HG03103 (cell line): Measurements from ENCODE around the gene TRIM49B.
"Not testable (repeated sequence)": the region's sequence is repeated elsewhere in the genome, so short reads cannot be mapped to it uniquely, and the experiment has no call there.

Experiments
- ATAC-seq: cut with Tn5 transposase; IDR thresholded peaks from one replicate; pipeline ENCODE4 v1.9.1; 2021; ENCODE audit warnings: low read depth; ENCODE audit not compliant: unreplicated experiment

Gene TRIM49B, protein sequence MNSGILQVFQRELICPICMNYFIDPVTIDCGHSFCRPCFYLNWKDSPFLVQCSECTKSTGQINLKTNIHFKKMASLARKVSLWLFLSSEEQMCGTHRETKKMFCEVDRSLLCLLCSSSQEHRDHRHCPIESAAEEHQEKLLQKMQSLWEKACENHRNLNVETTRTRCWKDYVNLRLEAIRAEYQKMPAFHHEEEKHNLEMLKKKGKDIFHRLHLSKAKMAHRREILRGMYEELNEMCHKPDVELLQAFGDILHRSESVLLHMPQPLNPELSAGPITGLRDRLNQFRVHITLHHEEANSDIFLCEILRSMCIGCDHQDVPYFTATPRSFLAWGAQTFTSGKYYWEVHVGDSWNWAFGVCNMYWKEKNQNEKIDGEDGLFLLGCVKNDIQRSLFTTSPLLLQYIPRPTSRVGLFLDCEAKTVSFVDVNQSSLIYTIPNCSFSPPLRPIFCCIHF

DNA sequence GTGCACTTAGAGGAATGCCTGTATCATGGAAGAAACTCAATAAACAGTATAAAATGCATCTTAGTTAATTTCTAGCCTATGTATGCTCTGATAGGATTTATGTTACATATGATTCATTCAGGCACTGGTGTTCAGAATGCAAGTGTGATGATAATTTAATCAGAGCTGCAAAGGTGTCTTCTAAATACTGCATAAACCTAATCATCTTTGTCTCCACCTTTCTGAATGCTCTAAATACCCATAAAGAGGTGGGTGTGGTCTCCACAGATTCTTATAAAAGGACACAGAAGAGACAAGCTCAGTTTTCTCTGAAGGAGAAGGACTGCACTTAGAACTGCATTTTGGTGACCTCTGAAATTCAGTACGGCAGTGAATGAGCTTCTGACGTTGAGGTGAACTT is at the start of gene TRIM49B:
Gene TRIM49B, plus strand, starts transcription at position 301 of the 400 bp plus-strand sequence. CDS start 2,777 bp downstream, outside the sequence.
- ATAC-seq = not testable (repeated sequence)

DNA sequence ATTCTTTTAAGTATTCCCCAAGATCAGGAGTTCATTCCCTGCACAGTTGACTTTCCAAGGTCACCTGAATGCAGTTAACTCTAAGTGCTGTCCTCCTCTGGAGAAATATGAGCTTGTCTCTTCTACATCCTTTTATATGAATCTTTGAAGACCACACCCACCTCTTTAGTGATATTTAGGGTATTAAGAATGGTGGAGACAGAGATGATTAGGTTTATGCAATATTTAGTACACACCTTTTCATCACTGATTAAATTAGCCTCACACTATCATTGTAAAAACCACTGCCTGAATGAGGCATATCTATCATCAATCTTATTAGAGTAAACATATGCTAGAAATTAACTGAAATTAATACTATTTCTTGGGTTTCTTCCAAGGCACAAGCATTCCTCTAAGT is 44.8 kb upstream of the TRIM49B start, which contains the start of gene TRIM51G:
Gene TRIM51G, minus strand, starts transcription at position 101 of the 400 bp plus-strand sequence. CDS start 2,190 bp downstream, outside the sequence.
- not testable (repeated sequence) for ATAC-seq

DNA sequence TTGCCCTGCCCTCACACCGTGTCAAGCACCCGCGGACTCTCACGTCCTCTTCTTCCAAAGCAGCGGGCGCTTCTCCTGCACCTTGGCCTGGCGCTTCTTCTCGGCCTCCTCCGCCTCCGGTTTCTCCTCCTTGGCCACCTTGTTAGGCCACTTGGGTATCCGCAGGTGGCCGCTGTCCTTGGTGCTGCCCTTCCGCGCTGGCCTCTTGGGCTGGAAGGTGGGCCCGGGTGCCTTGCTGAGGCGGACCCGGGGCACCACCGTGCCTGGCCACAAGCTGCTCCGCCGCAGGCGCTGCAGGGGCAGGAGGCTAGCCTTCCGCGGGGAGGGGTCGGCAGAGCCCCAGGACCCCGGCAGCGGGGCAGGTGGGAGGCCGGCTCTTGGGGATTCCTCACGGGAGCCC is 19.6 kb downstream of the TRIM49B start:
- not testable (repeated sequence) for ATAC-seq

DNA sequence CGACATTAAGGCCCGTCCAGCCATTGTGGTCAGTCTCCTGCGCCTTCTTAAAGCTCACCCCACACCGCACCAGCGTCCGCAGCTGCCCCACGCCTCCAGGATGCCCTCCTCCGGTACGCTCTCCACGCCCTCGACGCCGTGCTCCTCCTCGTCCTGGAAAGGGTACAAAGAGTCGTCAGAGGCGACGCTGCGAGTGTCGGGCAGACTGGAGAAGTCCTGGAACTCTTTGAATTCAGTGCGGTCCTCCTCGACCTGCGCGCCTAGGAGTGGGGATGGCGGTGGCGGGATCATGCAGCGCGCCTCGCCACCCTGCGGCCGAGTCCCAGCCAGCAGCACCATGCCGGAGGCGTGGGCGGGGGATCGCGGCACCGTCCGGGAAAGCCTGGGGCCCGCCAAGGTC is 21.2 kb downstream of the TRIM49B start:
- ATAC-seq = not testable (repeated sequence)

DNA sequence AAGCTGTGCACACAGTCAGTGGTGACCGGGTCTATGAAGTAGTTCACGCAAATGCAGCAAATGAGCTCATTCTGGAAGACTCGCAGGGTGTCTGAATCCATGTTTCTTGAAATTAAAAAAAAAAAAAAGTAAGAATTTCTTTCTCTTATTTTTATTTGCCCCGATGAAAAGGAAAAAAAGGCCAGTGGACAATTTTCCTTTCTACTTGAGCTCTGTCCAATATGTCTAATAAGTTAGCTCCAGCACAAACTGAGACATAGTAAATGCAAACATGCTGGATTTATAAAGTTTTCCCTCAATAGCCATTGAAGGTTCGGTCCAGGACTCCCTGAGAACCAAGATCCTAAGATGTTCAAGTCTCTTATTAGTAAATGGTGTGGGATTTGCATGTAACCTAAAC is 30.4 kb downstream of the TRIM49B start, which contains the start of gene TRIM64C:
Gene TRIM64C, minus strand, starts transcription at position 101 of the 400 bp plus-strand sequence. Its CDS starts 0 bp downstream, at position 101.
- ATAC-seq = not testable (repeated sequence)

DNA sequence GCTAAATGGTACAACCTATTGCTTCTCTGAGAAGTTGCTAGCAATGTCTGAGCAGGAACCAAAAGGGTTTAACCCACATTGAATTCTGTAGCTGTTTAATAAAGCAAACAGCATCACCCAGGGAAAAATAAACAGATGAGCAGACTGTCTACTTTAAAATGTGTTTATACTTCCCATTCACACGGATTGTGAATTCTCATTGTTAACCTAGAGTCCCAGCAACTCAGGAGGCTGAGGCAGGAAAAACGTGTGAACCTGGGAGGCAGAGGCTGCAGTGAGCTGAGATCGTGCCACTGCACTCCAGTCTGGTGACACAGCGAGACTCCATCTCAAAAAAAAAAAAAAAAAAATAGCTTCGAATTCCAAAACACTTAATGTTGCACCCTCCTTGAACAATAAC is 41.3 kb downstream of the TRIM49B start:
- not testable (repeated sequence) for ATAC-seq
